ENCODE results near the gene DUSP12.

DUSP12 gene

GRCh38 chr1:161772397-161772796 lies 22.8 kb downstream of the DUSP12 start:
- TF ChIP-seq CTCF (IDR thresholded peaks at IDR 0.05; ENCODE audit: poor library complexity, severe bottlenecking) = no peak
- Histone ChIP-seq H3K9me3 (ENCODE audit: severe bottlenecking) (peaks cover 3% of the 10 kb centered on the region), H3K27ac (ENCODE audit: poor library complexity, severe bottlenecking) (no peak overlapping the region), H3K36me3 (ENCODE audit: low read depth) (no peaks in the 10 kb centered on the region; the same call in 1 of the 2 replicates), H3K27me3 (ENCODE audit: insufficient read depth, poor library complexity, severe bottlenecking) (no peaks in the 10 kb centered on the region), H3K4me3 (ENCODE audit: severe bottlenecking) (no peak overlapping the region), H3K4me1 (ENCODE audit: insufficient read depth, poor library complexity, severe bottlenecking) (peaks cover 1% of the 10 kb centered on the region)
- no peak for DNase-seq (ENCODE audit: low spot score)
- no peak for ATAC-seq (ENCODE audit: low read depth)

- Histone ChIP-seq H3K27me3 (ENCODE audit: insufficient read depth, poor library complexity, severe bottlenecking) (no peaks in the 10 kb centered on the region), H3K4me1 (ENCODE audit: insufficient read depth, poor library complexity, severe bottlenecking) (no peaks in the 10 kb centered on the region), H3K36me3 (ENCODE audit: low read depth) (peaks cover 9% of the 10 kb centered on the region; the same call in 1 of the 2 replicates), H3K9me3 (ENCODE audit: severe bottlenecking) (peaks cover 3% of the 10 kb centered on the region), H3K4me3 (ENCODE audit: severe bottlenecking) (no peak overlapping the region), H3K27ac (ENCODE audit: poor library complexity, severe bottlenecking) (no peak overlapping the region)
- DNase-seq (ENCODE audit: low spot score) (no peak), ATAC-seq (ENCODE audit: low read depth) (no peak)
- TF ChIP-seq CTCF (IDR thresholded peaks at IDR 0.05; ENCODE audit: poor library complexity, severe bottlenecking) = no peak
Measured at GRCh38 chr1:161773791-161774190, 24.2 kb downstream of the DUSP12 start.

- H3K4me3 ChIP-seq (ENCODE audit: severe bottlenecking) = no peak overlapping the region
- no peaks in the 10 kb centered on the region for H3K27me3 ChIP-seq (ENCODE audit: insufficient read depth, poor library complexity, severe bottlenecking)
- no peaks in the 10 kb centered on the region for H3K4me1 ChIP-seq (ENCODE audit: insufficient read depth, poor library complexity, severe bottlenecking)
- ATAC-seq (ENCODE audit: low read depth) (no peak), DNase-seq (ENCODE audit: low spot score) (no peak)
- H3K36me3 ChIP-seq (ENCODE audit: low read depth) = peaks cover 28% of the 10 kb centered on the region
- TF ChIP-seq CTCF (IDR thresholded peaks at IDR 0.05; ENCODE audit: poor library complexity, severe bottlenecking) = no peak
- no peak overlapping the region for H3K27ac ChIP-seq (ENCODE audit: poor library complexity, severe bottlenecking)
- H3K9me3 ChIP-seq (ENCODE audit: severe bottlenecking) = peaks cover 3% of the 10 kb centered on the region
Measured at GRCh38 chr1:161777261-161777660, 27.7 kb downstream of the DUSP12 start.

- Histone ChIP-seq H3K27me3 (ENCODE audit: insufficient read depth, poor library complexity, severe bottlenecking) (no peaks in the 10 kb centered on the region), H3K9me3 (ENCODE audit: severe bottlenecking) (peaks cover 3% of the 10 kb centered on the region), H3K4me3 (ENCODE audit: severe bottlenecking) (no peak overlapping the region), H3K4me1 (ENCODE audit: insufficient read depth, poor library complexity, severe bottlenecking) (no peaks in the 10 kb centered on the region), H3K27ac (ENCODE audit: poor library complexity, severe bottlenecking) (no peak overlapping the region), H3K36me3 (ENCODE audit: low read depth) (peaks cover 28% of the 10 kb centered on the region)
- DNase-seq (ENCODE audit: low spot score) (no peak), ATAC-seq (ENCODE audit: low read depth) (no peak)
- no peak for TF ChIP-seq CTCF (IDR thresholded peaks at IDR 0.05; ENCODE audit: poor library complexity, severe bottlenecking)
Measured at GRCh38 chr1:161778522-161778921, 28.9 kb downstream of the DUSP12 start.

- DNase-seq (ENCODE audit: low spot score) (no peak), ATAC-seq (ENCODE audit: low read depth) (no peak)
- Histone ChIP-seq H3K4me3 (ENCODE audit: severe bottlenecking) (no peak overlapping the region), H3K9me3 (ENCODE audit: severe bottlenecking) (peaks cover 3% of the 10 kb centered on the region), H3K27me3 (ENCODE audit: insufficient read depth, poor library complexity, severe bottlenecking) (no peaks in the 10 kb centered on the region), H3K27ac (ENCODE audit: poor library complexity, severe bottlenecking) (no peak overlapping the region), H3K4me1 (ENCODE audit: insufficient read depth, poor library complexity, severe bottlenecking) (no peaks in the 10 kb centered on the region), H3K36me3 (ENCODE audit: low read depth) (peaks cover 37% of the 10 kb centered on the region)
- no peak for TF ChIP-seq CTCF (IDR thresholded peaks at IDR 0.05; ENCODE audit: poor library complexity, severe bottlenecking)
Measured at GRCh38 chr1:161779393-161779792, 29.8 kb downstream of the DUSP12 start.

Measured in RWPE2 (cell line).